ACHN (cell line): ENCODE results near the gene CEP104.
A peak's percentile ranks its signal among the peaks of the same experiment; 100 is the strongest.

ENCODE experiments used
- DNase-seq: peaks from one replicate; pipeline ENCODE4 v3.0.0-alpha.2; 2015
- in situ Hi-C: cut with HindIII; loops from 2 replicates; pipeline ENCODE4 v1.10.0; 2017; ENCODE audit warnings: low sequenced_read_pairs, low pct_ligation_motif_present, low pct_unique_long_range_greater_than_20kb

CEP104 gene

DNA sequence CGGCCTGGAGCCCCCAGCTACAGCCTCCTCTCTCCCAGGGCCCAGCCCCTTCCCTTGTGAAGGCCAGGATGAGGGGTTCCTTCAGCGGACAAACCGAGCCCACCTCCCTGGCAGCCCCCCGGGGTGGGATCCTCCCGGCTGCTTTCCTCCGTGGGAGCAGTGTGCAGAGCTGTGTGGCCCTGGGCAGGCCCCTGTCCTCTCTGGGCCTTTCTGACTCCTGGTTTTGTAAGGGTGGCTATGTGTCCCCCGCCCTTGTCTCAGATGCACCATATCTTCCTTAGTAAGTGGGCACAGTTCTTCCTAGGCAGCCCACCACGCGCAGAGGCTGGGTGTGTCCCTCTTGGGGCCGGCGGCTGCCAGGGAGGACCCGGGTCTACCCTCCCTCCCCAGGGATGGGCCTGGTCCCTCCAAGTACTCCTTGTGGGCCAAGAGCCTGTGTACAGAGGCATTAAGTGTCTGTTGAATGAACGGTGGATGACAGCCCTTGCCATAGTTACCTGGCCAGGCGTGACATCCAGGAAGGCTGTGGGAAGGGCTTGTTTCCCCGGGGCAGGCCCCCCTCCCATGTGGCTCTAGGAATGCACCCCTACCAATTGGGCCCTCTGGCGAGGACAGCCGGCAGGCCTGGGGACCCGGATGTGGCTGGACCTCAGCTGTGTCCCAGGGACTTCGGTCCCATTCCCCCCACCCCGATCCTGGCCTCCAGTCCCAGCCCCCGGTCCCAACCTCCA is 80.6 kb downstream of the CEP104 start:
- in situ Hi-C loops = no loop called here
- DNase-seq = no peak

DNA sequence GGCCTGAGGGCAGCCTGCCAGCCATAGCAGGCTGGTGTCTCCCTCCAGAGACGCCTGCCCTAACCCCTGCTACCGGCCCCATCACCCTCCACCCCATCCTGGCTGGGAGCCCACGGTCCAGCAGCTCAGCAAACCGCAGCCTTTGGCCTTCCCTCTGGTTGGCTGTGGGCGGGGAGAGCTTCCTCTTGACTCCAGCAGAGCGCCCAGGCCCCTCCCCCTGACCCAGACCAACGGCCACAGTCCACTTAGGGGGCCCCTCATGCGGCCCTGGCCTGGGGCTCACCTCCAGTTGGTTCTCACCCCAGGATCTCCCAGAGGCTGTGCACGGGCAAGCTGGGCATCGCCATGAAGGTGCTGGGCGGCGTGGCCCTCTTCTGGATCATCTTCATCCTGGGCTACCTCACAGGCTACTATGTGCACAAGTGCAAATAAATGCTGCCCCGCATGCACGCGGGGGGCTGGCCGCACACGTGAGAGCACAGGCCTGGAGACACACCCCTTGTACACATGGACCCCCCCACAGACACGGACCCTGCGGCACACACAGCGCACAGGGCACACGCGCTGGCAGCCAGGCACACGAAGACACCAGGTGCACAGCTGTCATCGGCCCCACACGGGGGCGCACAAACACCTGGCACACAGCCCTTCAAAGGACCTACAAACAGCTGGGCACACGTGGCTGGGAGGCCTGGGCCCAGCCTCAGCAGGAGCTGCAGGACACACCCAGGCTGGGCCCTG is 81.4 kb downstream of the CEP104 start:
- peak; percentile 87 for DNase-seq
- in situ Hi-C loops = no loop called here

DNA sequence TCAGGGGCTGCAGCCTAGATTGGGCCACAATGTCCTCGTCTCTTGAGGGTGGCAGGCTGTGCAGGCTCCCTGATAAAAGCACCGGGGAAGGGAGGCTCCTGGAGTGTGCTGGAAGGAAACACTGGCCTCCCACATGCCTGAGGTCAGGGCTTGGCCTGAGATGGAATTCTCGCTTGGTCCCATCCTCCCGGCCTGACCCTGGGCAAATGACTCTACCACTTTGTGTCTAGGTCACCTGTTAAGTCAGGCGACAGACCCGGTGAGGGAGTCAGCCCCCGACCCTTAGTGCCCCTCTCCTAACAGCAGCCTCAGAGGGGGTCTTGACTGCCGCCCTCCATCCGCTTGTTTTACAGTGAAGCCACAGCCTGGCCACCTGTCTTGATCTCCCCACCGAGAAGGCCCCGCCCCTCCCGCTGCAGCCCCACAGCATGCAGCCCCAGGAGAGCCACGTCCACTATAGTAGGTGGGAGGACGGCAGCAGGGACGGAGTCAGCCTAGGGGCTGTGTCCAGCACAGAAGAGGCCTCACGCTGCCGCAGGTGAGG is 82.0 kb downstream of the CEP104 start:
- in situ Hi-C loops = no loop called here
- DNase-seq = peak; percentile 46

DNA sequence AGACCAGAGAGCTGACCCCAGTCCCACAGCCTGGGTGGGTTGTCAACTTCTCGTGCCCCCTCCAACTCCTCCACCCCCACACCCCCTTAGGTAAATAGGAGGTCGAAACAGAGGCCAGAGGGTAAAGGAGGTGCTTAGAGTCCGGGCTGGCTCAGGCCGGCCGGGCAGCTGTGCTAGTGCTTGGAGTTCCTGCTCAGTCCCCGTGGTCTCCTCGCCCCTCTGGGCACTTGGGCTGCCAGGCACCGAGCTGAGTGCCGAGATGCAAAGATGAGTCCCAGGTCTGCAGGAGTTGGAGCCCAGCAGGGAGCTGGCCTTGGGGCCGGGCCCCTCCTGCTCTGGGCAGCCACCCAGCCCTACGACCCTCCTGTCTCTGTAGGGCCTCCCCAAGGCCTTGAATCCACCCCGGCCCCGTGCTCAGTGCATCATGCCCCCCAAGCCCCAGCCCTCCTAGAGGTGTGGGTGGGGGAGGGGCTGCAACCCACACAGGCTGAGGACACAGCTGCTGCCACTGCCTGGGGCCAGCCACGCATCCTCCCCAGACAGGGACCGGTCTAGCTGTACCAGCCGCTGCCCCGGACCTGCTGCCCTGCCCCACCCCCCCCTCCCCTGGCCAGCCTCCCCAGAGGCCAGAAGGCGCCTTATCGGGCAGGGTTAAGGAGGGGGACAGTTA is 82.6 kb downstream of the CEP104 start:
- in situ Hi-C loops = no loop called here
- DNase-seq = no peak

DNA sequence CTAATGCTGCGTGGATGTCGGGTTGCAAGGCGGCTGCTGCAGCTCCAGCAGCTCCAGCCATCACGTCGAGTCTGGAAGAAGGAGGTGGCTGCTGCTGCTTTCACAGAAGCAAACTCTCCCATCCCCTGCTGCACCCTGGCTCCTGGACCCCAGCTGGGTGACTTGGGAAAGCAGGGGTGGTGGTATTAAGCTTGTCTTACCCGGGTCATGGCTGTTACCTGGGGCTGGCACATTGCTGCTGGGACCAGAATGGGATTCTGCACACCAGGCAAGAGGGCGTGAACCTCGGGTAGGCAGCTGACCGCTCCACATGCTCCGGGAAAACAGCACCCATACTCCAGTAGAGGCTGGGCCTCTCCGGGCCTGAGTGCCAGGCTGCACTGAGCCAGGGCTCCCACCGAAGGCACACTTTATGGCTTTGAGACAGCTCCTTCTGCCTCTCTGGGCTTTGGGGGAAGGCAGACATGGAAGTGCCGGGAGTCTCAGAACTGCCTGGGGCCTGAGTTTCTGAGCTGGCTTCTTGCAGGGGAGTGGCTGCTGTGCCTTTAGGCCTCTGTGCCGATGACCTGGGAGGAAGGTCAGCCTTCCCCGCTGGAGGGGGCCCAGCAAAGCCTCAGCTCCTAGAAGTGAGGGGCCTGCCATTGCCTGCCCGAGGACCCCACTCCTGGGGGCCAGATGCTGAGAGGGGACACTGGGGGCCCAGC is 83.3 kb downstream of the CEP104 start:
- no peak for DNase-seq
- in situ Hi-C loops = no loop called here

DNA sequence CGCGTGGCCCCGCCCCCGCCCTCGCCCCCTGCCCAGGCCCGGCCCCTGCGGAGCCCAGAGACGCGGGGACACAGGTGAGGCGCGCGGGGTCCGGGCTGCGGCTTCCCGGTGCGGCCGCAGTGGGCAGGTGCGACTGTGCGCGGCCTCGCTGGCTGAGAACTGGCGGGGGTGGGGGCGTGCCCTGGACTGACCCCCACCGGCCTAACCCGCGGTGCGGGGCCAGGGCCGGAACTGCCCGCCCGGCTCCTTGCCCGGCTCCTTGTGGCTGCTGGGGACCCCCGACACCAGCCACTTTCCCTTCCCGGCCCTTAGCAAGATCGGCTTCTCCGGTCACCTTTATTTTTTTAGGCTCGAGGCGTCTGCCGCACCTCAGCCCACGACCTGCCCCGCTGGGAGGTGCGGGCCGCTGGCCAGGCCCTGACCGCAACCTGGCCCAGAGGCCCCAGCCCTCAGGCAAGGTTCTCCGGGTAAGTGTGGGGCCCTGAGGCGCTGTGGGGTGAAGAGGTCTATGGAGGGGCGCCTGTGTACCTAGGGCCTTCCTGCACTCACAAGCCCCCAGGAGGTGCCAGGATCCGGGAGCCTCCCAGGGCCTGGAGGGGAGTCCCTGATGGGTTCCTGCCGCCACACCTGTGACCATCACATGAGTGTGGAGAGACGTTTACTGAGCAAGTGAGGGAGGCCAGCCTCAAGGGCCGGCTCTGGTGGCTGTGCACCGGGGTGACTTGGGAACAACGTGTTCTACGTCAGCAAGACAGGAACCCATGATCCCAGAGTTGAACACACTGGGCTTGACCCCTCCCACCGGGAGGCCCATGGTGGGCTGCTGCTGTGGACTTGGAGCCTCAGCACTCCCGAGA is 84.1 kb downstream of the CEP104 start, which contains the start of gene SMIM1:
Gene SMIM1 (plus strand): TSS at position 35 of the 857 bp plus-strand sequence. CDS start 2,625 bp downstream, outside the sequence.
- in situ Hi-C loops = no loop called here
- no peak for DNase-seq

DNA sequence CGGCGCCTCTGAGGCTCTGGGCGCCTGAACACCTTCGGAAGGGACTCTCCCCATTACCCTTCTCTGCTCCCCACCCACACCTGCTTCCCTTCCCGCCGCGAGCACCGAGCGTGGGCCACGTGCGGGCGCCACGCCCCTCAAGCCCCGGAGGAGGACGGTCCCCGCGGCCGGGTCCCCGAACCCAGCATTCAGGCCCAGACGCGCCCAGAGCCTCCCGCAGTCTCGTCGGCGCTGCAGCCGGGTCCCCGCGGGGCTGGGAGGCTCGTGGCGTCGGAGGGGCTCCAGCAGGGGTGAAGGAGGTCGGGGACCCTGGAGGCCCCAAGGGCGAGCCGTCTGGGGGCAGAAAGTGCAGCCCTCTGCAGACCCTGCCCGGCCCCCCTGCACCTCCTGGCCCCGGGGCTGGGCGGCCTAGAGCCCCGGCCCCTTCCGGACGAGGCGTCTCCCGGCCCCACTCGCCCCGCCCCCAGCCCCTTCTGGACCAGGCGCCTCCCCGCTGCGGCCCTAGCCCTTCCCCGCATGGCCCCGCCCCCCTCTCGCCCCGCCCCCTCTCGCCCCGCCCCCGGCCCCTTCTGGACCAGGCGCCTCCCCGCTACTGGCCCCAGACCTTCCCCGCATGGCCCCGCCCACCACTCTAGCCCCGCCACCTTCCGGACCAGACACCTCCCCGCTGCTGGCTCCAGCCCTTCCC is 84.8 kb downstream of the CEP104 start:
- in situ Hi-C loops = no loop called here
- DNase-seq = peak; percentile 81

DNA sequence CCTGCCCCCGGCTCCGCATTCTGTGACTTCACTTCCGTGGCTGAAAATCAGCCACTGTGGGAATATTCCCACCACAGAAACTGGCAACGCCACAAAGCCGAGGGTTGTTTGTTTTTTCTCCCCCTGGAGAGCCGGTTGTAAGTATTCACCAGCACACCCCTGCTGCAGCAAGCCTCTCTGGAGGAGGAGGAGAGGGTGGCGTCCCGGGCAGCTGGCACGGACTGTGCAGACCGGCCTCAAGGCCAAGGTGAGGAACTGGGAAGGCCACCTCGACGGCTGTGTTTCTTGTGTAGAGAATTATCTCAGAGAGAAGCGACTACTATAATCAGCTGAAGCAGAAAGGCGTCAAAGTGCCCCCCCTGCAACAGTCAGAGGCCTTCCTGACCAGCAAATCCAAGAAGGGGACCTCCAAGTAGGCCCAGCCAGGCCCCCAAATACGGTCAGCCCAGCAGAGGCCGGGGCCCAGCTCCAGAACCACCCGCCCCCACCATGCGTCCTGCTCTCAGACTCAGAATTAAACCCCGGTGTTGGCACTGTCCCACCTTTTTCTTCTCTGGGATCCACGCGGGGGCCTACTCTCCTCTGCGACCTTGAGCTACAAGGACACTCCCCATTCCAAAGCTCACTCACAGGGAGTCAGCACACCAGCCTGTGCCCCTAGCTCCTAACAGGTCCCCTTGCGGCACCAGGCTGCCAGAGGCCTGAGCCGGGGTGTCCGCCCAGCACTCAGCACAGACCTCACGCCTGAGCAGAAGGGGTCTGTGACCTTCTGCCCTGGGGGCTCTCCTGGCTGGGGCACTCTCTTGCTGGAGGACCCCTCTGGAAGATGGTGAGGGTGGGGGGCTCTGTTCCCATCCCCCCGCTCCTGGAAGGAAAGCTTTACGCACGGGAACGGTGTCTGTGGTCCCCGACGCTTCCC is 85.6 kb downstream of the CEP104 start:
- no peak for DNase-seq
- in situ Hi-C loops = no loop called here

DNA sequence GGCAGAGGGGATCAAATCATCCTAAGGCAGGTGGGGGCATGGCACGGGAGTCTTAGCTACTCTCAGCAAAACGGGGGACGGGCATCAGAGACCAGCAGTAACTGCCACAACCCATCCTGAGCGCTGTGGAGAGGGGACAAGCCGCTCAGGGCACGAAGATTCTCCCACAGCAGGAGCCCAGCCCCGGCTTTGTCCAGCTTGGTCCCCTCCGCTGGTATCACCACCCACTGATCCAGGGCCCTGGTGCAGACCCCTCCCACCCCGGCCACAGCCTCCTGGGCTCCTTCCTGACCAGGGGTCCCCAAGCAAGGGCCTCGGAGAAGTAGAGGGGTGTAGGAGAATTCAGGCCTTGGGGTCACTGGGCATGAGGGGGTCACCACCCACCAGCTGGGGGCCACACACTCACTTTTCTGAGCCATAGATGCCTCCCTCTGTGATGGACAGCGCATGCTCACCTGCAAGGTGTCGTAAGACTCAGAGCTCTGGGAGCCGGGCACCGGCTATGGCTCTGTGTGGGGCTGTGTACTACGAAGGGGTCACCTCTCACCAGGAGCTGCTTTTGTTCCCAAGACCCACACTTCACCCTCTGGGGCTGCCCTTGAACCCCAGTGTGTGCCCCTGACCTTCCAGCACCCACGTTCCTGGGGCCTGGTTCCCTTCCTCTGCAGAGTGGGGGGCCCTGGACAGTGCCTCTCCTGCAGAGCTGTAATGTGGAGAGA is 86.8 kb downstream of the CEP104 start:
- in situ Hi-C loops = no loop called here

DNA sequence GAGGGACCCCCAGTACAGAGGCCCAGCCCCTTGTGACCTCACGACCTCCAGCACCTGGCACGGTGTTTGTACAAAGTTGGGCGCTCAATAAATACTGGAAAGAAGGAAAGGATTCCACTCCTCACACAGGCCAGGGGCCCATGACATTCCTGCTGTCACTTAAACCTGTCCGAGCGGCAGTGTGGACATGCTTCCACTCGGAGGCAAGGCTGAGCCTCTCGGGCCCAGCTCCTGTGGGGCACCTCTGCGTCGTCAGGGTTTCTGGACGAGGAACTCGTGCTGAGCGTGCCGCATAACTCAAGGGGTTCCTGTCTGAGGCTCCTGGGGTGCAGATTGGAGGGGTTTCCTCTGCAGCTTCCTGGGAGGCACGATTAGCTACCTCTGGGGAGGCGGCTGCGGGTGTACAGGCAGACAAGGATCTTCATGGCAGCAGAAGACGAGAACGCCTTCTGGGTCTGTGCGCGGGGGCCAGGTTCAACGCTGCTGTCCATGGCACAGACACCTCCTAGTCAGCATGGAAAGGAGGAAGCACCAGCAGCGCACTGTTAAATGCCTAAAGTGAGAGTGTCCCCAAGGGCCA is 88.1 kb downstream of the CEP104 start:
- in situ Hi-C loops = no loop called here
- DNase-seq = no peak

More for the DNA sequence above, 86.8 kb downstream of the CEP104 start:
- no peak for DNase-seq

DNA sequence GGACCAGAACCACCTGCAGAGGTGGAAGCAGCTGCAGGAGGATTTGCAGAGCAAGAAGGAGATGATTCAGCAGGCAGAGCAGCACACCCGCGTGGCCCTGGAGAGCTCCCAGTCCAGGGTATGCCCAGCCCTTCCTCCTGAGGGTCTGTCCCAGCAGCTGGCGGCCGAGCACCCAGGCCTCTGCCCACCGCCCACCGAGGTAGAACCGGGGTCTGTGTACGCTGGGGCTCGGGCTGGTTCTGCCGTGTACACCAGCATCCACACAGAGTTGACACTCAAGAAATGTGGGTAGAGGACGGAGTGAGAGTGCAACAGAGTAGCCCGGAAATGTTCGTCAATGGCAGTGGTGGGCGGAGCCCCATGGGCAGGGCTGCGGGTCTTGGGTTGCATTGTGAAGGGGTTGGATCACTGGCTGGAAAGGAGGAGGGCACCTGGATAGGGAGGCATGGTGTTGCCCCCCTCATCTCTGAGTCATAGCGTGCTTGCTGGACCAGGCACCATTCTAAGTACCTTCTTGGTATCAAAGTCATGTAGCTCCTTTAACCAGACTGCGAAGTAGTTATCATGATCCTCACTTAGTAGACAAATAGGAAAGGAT is 89.6 kb downstream of the CEP104 start:
- DNase-seq = no peak
- in situ Hi-C loops = no loop called here

DNA sequence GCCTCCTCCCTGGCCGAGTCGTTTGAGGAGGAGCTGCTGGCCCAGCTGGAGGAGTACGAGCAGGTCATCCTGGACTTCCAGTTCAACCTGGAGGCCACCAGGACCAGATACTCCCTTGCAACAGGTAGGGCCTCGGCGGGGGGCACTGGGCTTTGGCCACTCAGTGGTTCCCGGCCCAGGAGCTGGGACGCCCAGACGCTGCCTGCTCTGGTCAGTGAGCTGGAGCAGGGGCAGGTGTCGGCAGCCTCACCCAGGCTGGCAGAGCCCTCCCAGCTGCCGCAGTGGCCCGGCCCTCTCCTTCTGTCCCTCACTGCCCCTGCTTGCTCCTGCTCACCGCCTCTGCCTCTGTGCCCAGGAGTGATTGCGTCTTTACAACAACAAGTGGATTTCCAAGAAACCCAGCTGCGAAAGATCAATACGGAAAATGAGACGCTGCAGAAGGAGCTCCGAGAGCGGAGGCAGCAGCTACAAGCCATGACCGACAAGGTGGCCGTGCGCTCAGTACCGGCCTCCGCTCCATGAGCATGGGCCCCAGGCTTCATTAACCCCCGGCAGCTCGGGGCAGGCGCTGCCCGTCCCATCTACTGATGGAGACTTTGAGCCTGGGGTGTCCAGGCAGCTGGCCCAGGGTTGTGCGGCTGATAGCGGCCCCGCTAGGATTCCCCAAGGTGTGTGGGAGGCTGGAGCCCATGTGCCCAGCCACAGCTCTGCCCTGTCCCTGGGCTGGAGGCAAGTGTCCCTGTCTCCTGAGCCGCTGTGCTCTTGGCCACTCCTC is 93.5 kb downstream of the CEP104 start:
- in situ Hi-C loops = no loop called here
- DNase-seq = no peak

DNA sequence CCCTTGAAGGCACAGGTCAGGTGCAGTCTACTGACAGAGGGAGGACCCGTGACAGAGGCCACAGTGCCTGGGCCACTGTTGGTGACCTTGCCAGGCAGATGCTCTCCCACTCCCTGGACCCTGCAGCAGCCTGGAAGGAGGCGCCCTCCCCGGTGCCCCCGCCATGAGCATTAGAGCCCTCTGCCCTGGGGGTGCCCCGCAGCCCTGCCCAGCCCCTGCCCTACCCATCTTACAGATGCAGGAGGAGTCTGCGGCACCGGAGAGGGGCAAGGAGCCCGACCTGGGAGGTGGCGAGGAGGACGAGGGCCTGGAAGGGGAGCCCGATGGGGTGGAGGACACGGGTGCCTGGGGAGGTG is 94.2 kb downstream of the CEP104 start:
- in situ Hi-C loops = no loop called here
- DNase-seq = no peak

DNA sequence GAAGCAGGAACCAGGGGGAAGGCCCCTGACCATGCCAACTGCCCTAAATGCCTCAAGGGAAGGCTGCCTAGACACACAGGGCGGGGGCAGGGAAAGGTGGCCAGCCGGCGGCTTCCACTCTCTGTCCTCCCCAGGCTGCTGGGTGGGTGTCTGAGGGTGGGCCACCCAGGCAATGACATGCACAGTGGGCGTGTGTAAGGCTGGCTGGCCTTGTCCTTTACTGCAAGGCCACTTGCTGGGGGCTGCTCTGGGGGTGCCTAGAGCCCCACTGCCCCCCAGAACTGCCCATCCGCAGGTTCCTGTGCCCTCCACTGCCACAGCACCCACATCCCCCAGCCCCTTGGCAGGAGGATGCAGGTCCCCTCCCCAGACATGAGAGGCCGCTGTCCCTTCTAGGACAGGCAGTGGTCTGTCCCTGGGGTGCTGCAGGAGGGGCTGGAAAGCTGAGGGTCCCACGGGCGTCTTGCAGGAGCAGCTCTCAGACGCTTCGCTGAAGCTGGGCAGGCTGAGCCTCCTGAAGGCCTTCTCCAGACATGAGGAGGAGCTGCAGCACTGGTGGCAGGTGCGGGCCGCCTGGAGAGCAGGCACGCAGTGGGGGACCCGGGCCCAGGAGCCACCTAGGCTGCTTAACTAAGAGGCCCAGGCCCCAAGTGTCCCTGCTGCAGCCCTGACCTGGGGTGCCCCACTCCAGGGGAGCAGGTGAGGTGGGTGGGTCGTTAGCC is 94.7 kb downstream of the CEP104 start:
- in situ Hi-C loops = no loop called here
- no peak for DNase-seq
